Spleen (tissue), 11 donors: ENCODE results near the gene SMIM12. TPM values are rescaled to one million over a fixed set of nuclear protein-coding genes. Genes with fewer than 3 reads are reported as not detected.

Experiments
- DNase-seq: peaks from one replicate; pipeline ENCODE4 v3.0.0-alpha.2; 2020
- H3K27ac ChIP-seq, 8 donors: fragments of 200-600 bp; sonication (generic) in 7 of 8; 1 replicate in 4 of 8; 2 replicates in 4 of 8; pipeline versions ENCODE4 v1.5.0 to v1.8.0; 2016 to 2021; ENCODE audit warnings: inconsistent platforms in 4 of 8, mild to moderate bottlenecking in 4 of 8, moderate library complexity in 1 of 8
- H3K27me3 ChIP-seq, 7 donors: fragments of 200-600 bp; sonication (generic) in 6 of 7; replicated peaks in 1 of 7; 1 replicate in 4 of 7; 2 replicates in 3 of 7; pipeline versions ENCODE4 v1.5.0 to v1.8.0; 2016 to 2021; ENCODE audit warnings: inconsistent platforms in 3 of 7, mild to moderate bottlenecking in 1 of 7
- H3K36me3 ChIP-seq, 6 donors: fragments of 200-600 bp; sonication (generic) in 5 of 6; 1 replicate in 4 of 6; 2 replicates in 2 of 6; pipeline versions ENCODE4 v1.5.0 to v1.8.0; 2016 to 2021; ENCODE audit warnings: inconsistent platforms in 2 of 6
- H3K4me1 ChIP-seq, 6 donors: fragments of 200-600 bp; sonication (generic) in 5 of 6; 1 replicate in 3 of 6; 2 replicates in 3 of 6; pipeline versions ENCODE4 v1.5.0 to v1.8.0; 2016 to 2021; ENCODE audit warnings: inconsistent platforms in 3 of 6
- H3K4me3 ChIP-seq, 8 donors: fragments of 200-600 bp; sonication (generic) in 7 of 8; 1 replicate in 4 of 8; 2 replicates in 4 of 8; pipeline versions ENCODE4 v1.5.0 to v1.8.0; 2016 to 2021; ENCODE audit warnings: inconsistent platforms in 4 of 8, mild to moderate bottlenecking in 4 of 8, moderate library complexity in 2 of 8
- H3K9me3 ChIP-seq, 8 donors: fragments of 200-600 bp; sonication (generic) in 7 of 8; 1 replicate in 4 of 8; 2 replicates in 4 of 8; pipeline versions ENCODE4 v1.5.0 to v1.8.0; 2016 to 2021; ENCODE audit warnings: inconsistent platforms in 4 of 8
- CTCF ChIP-seq, 11 experiments: fragments of 200-600 bp in 7 of 11; fragments of 450-650 bp in 4 of 11; sonication (generic) in 4 of 11; IDR thresholded peaks in 8 of 11; conservative IDR thresholded peaks in 3 of 11; 1 replicate in 7 of 11; 2 replicates in 4 of 11; pipeline versions ENCODE4 v1.4.0 to v1.8.0; 2016 to 2021; ENCODE audit warnings: antibody characterized with exemption in 11 of 11, inconsistent platforms in 4 of 11, mild to moderate bottlenecking in 1 of 11
- POLR2A ChIP-seq, 3 donors: fragments of 450-650 bp; IDR thresholded peaks; one replicate each; pipeline ENCODE4 v1.5.1; 2017; ENCODE audit warnings: antibody characterized with exemption in 3 of 3, mild to moderate bottlenecking in 1 of 3
- POLR2AphosphoS5 ChIP-seq, 3 donors: sonication (generic); formaldehyde crosslinking; IDR thresholded peaks; one replicate each; pipeline ENCODE4 v1.5.1; 2017; ENCODE audit warnings: antibody characterized with exemption in 3 of 3
- WGBS, 5 donors: extraction: QIAGEN DNeasy Blood & Tissue Kit in 3 of 5; methylation state at CpG; one replicate each; pipeline versions ENCODE4 v1.1.5 to v1.1.7; 2013 to 2018; 5-methylcytosine and 5-hydroxymethylcytosine counted together
- intact Hi-C: fragments of 100-400 bp; cut with DNase I; formaldehyde crosslinking; loops from one replicate; pipeline ENCODE4 v1.15.0; 2023; ENCODE audit warnings: low total_unique reads
- polyA plus RNA-seq, 3 donors: library from polyadenylated mRNA; stranded (reverse); fragments of 200-250 nt; gene quantifications; one replicate each; pipeline ENCODE4 v1.2.1, GENCODE V29; 2013
- total RNA-seq, 7 donors: library from RNA; depleted of rRNA in 3 of 7; stranded (reverse); fragments of >200 nt in 3 of 7; fragmentation: NEBNext Ultra II Directional in 4 of 7; extraction: Animal tissue kit (Norgen Biotek cat#: 25700) in 4 of 7; gene quantifications; one replicate each; pipeline versions ENCODE4 v1.1.0 to v1.2.1, GENCODE V29; 2016 to 2021
- donor health status: healthy with polysubstance abuse.
- donor health status: DM: no; HTN: no; CAD: no; lungs with moderate emphysema.
- donor health status: DM: no; HTN: no; CAD: no.
- donor health status: Bipolar disorder and iron deficiency.
- donor health status: healthy.
- donor health status: DM: no; HTN: no; CAD: no.
- donor health status: DM: yes; HTN: yes; CAD: no.

The SMIM12 gene
- total and polyA plus RNA-seq, 10 donors, result 15.3 to 39.6 (median 33.3) TPM

GRCh38 chr1:34906756-34907155 is 47.2 kb upstream of the SMIM12 start:
- WGBS, 5 donors, result 55 to 72% (median 66%) methylated on average over 4 of the region's 4 CpGs
- intact Hi-C loops, result no loop called here

GRCh38 chr1:34906222-34906621 is 46.7 kb upstream of the SMIM12 start:
- H3K27me3 ChIP-seq, result peaks cover 0 to 8% (median 0%) of the 10 kb centered on the region in 7 donors
- H3K27ac ChIP-seq, result no peak overlapping the region
- no peak for TF ChIP-seq POLR2A (IDR thresholded peaks at IDR 0.05)
- no peak for TF ChIP-seq POLR2AphosphoS5 (IDR thresholded peaks at IDR 0.05)
- no peak for TF ChIP-seq CTCF (IDR thresholded peaks at IDR 0.05 in 8 of 11, conservative IDR thresholded peaks at IDR 0.05 in 3 of 11)
- H3K36me3 ChIP-seq, result no peaks in the 10 kb centered on the region
- DNase-seq, result no peak
- H3K4me1 ChIP-seq, result no peaks in the 10 kb centered on the region
- WGBS, 5 donors, result 83 to 100% (median 90%) methylated on average over 1 of the region's 1 CpG
- intact Hi-C loops, result no loop called here
- no peak overlapping the region for H3K4me3 ChIP-seq
- H3K9me3 ChIP-seq, result no peaks in the 10 kb centered on the region

More at GRCh38 chr1:34906756-34907155, 47.2 kb upstream of the SMIM12 start:
- no peaks in the 10 kb centered on the region for H3K36me3 ChIP-seq
- H3K9me3 ChIP-seq, result no peaks in the 10 kb centered on the region
- H3K4me1 ChIP-seq, result no peaks in the 10 kb centered on the region
- DNase-seq, result no peak
- H3K27me3 ChIP-seq, result peaks cover 0 to 8% (median 0%) of the 10 kb centered on the region in 7 donors
- no peak overlapping the region for H3K27ac ChIP-seq
- H3K4me3 ChIP-seq, result no peak overlapping the region
- TF ChIP-seq POLR2A (IDR thresholded peaks at IDR 0.05) (no peak), CTCF (IDR thresholded peaks at IDR 0.05 in 8 of 11, conservative IDR thresholded peaks at IDR 0.05 in 3 of 11) (no peak), POLR2AphosphoS5 (IDR thresholded peaks at IDR 0.05) (no peak)

- Histone ChIP-seq H3K27me3 (peaks cover 0 to 8% (median 0%) of the 10 kb centered on the region in 7 donors), H3K9me3 (no peaks in the 10 kb centered on the region), H3K4me3 (no peak overlapping the region), H3K36me3 (no peaks in the 10 kb centered on the region), H3K27ac (no peak overlapping the region), H3K4me1 (no peaks in the 10 kb centered on the region)
- TF ChIP-seq POLR2A (IDR thresholded peaks at IDR 0.05) (no peak), POLR2AphosphoS5 (IDR thresholded peaks at IDR 0.05) (no peak), CTCF (IDR thresholded peaks at IDR 0.05 in 8 of 11, conservative IDR thresholded peaks at IDR 0.05 in 3 of 11) (no peak)
- intact Hi-C loops, result no loop called here
- no peak for DNase-seq
- WGBS, 5 donors, result 83 to 91% (median 88%) methylated on average over 4 to 12 of the region's 12 CpGs
Measured at GRCh38 chr1:34905098-34905459, 45.5 kb upstream of the SMIM12 start.

- Histone ChIP-seq H3K4me3 (no peak overlapping the region), H3K4me1 (no peaks in the 10 kb centered on the region), H3K36me3 (no peaks in the 10 kb centered on the region), H3K9me3 (no peaks in the 10 kb centered on the region), H3K27me3 (peaks cover 0 to 10% (median 0%) of the 10 kb centered on the region in 7 donors), H3K27ac (no peak overlapping the region)
- WGBS, 5 donors, result 89 to 93% (median 91%) methylated on average over 19 to 33 of the region's 33 CpGs
- intact Hi-C loops, result no loop called here
- TF ChIP-seq CTCF (IDR thresholded peaks at IDR 0.05 in 8 of 11, conservative IDR thresholded peaks at IDR 0.05 in 3 of 11) (no peak), POLR2AphosphoS5 (IDR thresholded peaks at IDR 0.05) (no peak), POLR2A (IDR thresholded peaks at IDR 0.05) (no peak)
- DNase-seq, result no peak
Measured at GRCh38 chr1:34904236-34905097, 44.9 kb upstream of the SMIM12 start.
